Mucosa of stomach (tissue), 1 donor: ENCODE data around the gene ADGRL4.
"Not testable (repeated sequence)": the region's sequence is repeated elsewhere in the genome, so short reads cannot be mapped to it uniquely, and the experiment has no call there.

Experiments used
- H3K27me3 ChIP-seq: one replicate; pipeline ENCODE4 v1.7.0; 2013; ENCODE audit warnings: mild to moderate bottlenecking, low read length; ENCODE audit not compliant: control insufficient read depth, insufficient read depth
- H3K36me3 ChIP-seq: one replicate; pipeline ENCODE4 v1.7.0; 2013; ENCODE audit warnings: low read length; ENCODE audit not compliant: control insufficient read depth, insufficient read depth
- H3K4me1 ChIP-seq: one replicate; pipeline ENCODE4 v1.7.0; 2013; ENCODE audit warnings: mild to moderate bottlenecking, low read length; ENCODE audit not compliant: control insufficient read depth, insufficient read depth
- H3K4me3 ChIP-seq: one replicate; pipeline ENCODE4 v1.7.0; 2013; ENCODE audit warnings: low read length
- H3K9ac ChIP-seq: one replicate; pipeline ENCODE4 v1.7.0; 2013; ENCODE audit warnings: mild to moderate bottlenecking, low read length, moderate library complexity
- H3K9me3 ChIP-seq: one replicate; pipeline ENCODE4 v1.7.0; 2013; ENCODE audit warnings: mild to moderate bottlenecking, low read length, moderate library complexity; ENCODE audit not compliant: control insufficient read depth
- donor health status: Pancreatic carcinoma.

Gene ADGRL4

DNA sequence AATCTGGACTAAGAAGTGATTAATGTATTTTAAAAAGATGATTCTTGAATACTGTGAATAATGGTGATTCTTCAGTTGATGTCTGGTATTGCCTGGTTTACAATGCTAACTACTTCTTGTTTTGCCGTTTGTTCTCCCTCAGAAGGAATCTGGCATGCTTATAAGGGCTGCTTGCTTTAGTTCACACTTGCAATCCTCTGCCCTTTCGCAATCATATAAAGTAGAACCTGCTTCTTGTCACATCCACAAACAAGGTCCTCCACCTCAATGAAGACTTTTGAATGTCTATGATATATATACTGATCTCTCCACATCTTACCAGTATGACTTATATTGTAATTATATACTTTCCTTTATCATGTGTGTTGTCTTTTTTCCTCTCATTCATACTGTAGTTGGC is 92.6 kb downstream of the ADGRL4 start:
- H3K4me3 ChIP-seq: no peak overlapping the region
- no peaks in the 10 kb centered on the region for H3K4me1 ChIP-seq
- H3K9me3 ChIP-seq: no peaks in the 10 kb centered on the region
- no peaks in the 10 kb centered on the region for H3K36me3 ChIP-seq
- no peaks in the 10 kb centered on the region for H3K27me3 ChIP-seq
- no peak overlapping the region for H3K9ac ChIP-seq

DNA sequence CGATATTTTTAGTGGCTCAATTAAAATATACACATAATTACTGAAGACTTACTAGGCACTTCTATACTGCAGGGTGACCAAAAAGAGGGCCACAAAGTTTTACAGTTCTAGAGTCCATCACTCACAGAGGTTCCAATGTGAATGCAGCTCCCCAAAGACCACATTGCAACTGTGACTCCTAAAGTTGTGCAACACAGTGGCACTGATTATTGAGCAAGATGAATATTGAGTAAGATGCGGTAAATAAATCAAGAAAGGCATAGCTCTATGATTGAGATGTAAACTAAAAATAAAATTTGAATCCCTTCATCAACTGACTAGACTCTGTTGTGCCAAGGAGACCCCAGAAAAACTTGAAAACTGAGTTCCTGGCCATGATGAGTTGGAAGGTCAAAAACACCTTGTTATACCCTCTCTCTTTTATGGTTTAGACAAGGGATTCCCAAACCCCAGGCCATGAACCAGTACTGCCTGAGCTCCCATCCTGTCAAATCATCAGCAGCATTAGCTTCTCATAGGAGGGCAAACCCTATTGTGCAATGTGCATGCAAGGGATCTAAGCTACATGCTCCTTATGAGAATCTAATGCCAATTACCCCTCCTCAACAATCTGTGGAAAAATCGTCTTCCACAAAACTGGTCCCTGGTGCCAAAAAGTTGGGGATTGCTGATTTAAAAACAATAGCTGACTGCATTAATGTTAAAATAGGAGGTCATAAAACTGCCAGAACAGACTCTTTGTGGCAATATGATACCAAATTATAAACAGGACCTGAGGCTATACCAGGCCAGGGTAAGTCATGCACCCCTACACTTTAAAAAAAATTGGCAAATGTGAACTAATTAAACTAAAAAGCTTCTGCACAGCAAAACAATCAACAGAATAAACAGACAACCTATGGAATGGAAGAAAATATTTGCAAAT is 94.3 kb downstream of the ADGRL4 start:
- no peaks in the 10 kb centered on the region for H3K27me3 ChIP-seq
- no peak overlapping the region for H3K9ac ChIP-seq
- H3K4me1 ChIP-seq: no peaks in the 10 kb centered on the region
- no peaks in the 10 kb centered on the region for H3K9me3 ChIP-seq
- H3K4me3 ChIP-seq: no peak overlapping the region
- H3K36me3 ChIP-seq: no peaks in the 10 kb centered on the region

DNA sequence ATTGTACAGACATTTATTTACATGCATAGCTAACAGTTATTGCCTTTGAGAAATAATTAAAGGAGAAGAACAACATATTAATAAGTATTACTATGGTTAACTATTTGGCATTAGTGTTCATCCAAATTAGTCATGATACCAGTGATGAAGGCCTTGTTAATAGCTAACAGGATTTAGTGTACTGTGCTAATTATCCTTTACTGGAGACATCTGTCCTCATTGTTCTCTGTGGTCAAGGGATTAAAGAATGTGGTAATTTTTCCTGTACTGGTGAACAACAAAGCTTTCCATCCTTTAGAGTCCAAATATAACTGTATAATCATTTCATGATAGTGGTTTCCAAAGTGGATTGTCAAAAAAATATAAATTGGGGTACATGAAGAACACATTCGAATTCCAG is 103.9 kb downstream of the ADGRL4 start:
- no peaks in the 10 kb centered on the region for H3K36me3 ChIP-seq
- H3K27me3 ChIP-seq: no peaks in the 10 kb centered on the region
- H3K4me1 ChIP-seq: no peaks in the 10 kb centered on the region
- no peak overlapping the region for H3K9ac ChIP-seq
- H3K9me3 ChIP-seq: no peaks in the 10 kb centered on the region
- H3K4me3 ChIP-seq: no peak overlapping the region

GRCh38 chr1:78894811-78895210 is 111.7 kb downstream of the ADGRL4 start:
- H3K9me3 ChIP-seq: no peaks in the 10 kb centered on the region
- H3K4me1 ChIP-seq: no peaks in the 10 kb centered on the region
- no peaks in the 10 kb centered on the region for H3K36me3 ChIP-seq
- H3K27me3 ChIP-seq: no peaks in the 10 kb centered on the region
- no peak overlapping the region for H3K4me3 ChIP-seq
- H3K9ac ChIP-seq: no peak overlapping the region

GRCh38 chr1:78892260-78892840 is 114.2 kb downstream of the ADGRL4 start:
- no peaks in the 10 kb centered on the region for H3K27me3 ChIP-seq
- no peak overlapping the region for H3K9ac ChIP-seq
- H3K4me1 ChIP-seq: no peaks in the 10 kb centered on the region
- no peaks in the 10 kb centered on the region for H3K36me3 ChIP-seq
- no peaks in the 10 kb centered on the region for H3K9me3 ChIP-seq
- H3K4me3 ChIP-seq: no peak overlapping the region

DNA sequence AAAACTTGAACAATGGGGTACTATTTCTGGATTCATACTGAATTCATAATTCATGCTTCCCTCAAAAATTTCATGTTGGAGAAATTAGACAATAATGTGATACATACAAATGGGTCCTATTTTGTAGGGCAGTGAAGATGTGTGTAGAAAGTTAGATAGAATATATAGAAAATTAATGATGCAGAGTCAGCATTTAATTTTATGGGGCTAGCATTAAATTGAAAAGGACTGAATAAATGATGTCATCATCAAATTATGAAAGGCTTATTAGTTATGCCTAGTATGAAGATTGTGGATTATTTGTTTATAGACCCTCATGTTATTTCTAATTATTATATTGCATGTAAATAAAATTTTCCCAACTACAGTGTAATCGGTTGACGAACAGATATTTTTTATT is 119.1 kb downstream of the ADGRL4 start:
- no peaks in the 10 kb centered on the region for H3K9me3 ChIP-seq
- no peaks in the 10 kb centered on the region for H3K36me3 ChIP-seq
- no peak overlapping the region for H3K4me3 ChIP-seq
- no peaks in the 10 kb centered on the region for H3K4me1 ChIP-seq
- H3K9ac ChIP-seq: no peak overlapping the region
- H3K27me3 ChIP-seq: no peaks in the 10 kb centered on the region

DNA sequence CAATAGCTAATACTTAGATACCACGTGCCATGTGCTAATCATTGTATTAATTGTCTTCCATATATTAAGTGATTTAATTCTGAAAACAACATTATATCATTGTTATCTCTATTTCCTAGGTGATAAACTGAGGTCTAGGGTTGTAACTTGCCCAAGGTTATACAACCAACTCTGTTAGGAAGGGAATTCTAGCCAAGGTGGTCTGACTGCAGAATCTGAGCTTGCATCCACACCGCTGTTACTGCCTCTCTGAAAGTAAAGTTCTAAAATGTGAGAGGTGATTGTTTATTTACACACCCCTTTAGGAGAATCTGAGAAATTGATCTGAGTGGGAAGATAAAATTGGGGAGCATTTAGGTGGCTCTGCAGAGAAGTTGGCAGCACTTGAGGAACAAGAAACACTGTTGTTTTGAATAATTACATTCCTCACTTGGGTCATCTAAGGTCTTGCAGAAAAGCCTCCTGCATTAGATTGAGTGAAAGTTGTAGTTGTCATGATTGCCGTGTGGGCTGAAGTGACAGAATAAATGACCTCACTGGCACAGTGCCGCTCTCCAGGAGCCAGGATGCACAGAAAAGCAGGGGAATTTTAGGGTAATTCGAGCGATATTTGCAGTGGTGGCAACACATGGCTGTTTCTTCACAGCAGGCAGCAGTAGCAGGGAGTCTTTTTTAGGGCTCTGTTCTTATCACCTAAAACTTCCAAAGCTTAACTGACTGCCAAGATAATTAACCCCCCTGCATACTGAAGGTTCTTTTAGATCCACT is 121.7 kb downstream of the ADGRL4 start:
- Histone ChIP-seq H3K9ac (no peak overlapping the region), H3K4me1 (no peaks in the 10 kb centered on the region), H3K9me3 (no peaks in the 10 kb centered on the region), H3K27me3 (no peaks in the 10 kb centered on the region), H3K36me3 (no peaks in the 10 kb centered on the region), H3K4me3 (no peak overlapping the region)

DNA sequence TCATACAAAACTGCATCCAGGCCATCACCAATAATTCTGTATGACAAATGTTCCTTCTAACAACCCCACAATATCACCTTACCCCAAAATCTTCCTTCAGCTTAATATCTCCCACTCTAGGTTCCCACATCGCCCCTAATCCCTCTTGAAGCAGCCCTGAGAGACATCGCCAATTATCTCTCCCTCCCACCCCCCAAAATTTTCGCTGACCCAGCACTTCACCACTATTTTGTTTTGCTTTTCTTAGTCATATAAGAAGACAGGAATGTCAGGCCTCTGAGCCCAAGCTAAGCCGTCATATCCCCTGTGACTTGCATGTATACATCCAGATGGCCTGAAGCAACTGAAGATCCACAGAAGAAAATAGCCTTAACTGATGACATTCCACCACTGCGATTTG is 126.3 kb downstream of the ADGRL4 start:
- Histone ChIP-seq H3K27me3 (no peaks in the 10 kb centered on the region), H3K9ac (no peak overlapping the region), H3K4me3 (no peak overlapping the region), H3K9me3 (no peaks in the 10 kb centered on the region), H3K4me1 (no peaks in the 10 kb centered on the region), H3K36me3 (no peaks in the 10 kb centered on the region)

GRCh38 chr1:78875986-78876385 is 130.5 kb downstream of the ADGRL4 start:
- H3K9me3 ChIP-seq, H3K4me1 ChIP-seq, H3K4me3 ChIP-seq, H3K27me3 ChIP-seq, H3K36me3 ChIP-seq, H3K9ac ChIP-seq: not testable (repeated sequence)

DNA sequence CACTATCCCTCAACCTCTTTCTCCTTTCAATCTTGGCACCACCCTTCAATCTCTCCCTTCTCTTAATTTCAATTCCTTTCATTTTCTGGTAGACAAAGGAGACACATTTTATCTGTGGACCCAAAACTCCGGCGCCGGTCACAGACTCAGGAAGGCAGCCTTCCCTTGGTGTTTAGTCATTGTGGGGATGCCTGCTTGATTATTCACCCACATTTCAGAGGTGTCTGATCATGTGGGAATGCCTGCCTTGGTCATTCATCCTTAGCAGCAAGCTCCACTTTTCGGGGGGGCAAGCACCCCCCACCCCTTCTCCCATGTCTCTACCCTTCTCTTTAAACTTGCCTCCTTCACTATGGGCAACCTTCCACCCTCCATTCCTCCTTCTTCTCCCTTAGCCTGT is 133.7 kb downstream of the ADGRL4 start:
- not testable (repeated sequence) for H3K4me3 ChIP-seq, H3K4me1 ChIP-seq, H3K9me3 ChIP-seq, H3K36me3 ChIP-seq, H3K9ac ChIP-seq, H3K27me3 ChIP-seq

DNA sequence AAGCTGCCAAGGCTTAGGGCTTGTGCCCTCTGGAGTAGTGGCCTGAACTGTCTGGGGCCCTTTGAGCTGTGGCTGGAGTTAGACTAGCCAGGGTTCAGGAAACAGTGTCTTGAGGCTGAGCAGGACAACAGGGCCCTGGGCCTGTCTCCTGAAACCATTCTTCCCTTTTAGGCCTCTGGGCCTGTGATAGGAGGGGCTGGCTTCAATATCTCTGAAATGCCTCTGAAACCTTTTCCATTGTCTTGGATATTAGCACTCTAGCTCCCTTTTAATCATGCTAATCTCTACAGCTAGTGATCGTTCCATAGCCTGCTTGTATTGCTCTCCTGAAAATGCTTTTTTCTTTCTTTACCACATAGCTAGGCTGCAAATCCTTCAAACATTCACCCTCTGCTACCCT is 135.3 kb downstream of the ADGRL4 start:
- H3K4me3 ChIP-seq: no peak overlapping the region
- H3K9me3 ChIP-seq: no peaks in the 10 kb centered on the region
- H3K9ac ChIP-seq: no peak overlapping the region
- H3K27me3 ChIP-seq: no peaks in the 10 kb centered on the region
- H3K36me3 ChIP-seq: no peaks in the 10 kb centered on the region
- H3K4me1 ChIP-seq: no peaks in the 10 kb centered on the region

DNA sequence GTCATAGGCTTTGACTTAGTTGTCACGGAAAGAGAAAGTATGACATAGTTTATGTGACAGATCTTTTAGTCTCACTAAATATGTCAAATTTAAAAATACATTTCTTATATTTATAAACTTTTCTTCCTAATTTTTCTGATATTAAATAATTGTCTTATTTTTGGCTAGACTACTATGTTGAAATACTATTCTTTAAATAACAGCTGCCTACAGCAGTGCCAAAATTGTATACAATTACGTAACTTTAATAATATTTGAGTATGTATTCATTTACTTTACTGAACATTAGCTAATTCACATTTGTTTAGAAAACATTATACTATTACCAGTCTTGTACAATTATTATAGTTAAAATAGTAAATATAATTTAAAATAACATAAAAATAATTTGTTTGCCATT is 137.4 kb downstream of the ADGRL4 start:
- H3K9ac ChIP-seq: no peak overlapping the region
- no peaks in the 10 kb centered on the region for H3K9me3 ChIP-seq
- H3K4me1 ChIP-seq: no peaks in the 10 kb centered on the region

More for the DNA sequence above, 137.4 kb downstream of the ADGRL4 start:
- no peaks in the 10 kb centered on the region for H3K36me3 ChIP-seq
- no peaks in the 10 kb centered on the region for H3K27me3 ChIP-seq
- no peak overlapping the region for H3K4me3 ChIP-seq
